Measurements from ENCODE around the gene TNRC18.

DNA sequence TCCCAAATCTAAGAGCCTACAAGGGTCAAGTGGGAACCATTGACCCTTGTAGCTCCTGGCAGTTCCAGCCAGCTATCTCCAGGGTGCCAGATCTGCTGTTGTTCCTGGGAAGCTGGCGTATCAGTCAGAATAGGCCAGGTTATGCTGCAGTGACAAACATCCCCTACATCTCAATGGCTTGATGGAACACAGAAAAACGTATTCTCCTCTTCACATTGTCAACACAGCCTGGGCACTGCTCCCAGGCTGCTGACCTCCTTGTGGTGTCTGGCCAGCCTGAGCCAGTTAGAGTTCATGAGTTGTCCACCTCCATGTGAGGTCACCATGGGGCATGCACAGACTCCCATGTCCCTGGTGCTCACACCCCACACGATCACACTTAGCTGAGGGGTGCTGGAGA is 9.5 kb upstream of the TNRC18 start:
- TF ChIP-seq, protein P1, sequence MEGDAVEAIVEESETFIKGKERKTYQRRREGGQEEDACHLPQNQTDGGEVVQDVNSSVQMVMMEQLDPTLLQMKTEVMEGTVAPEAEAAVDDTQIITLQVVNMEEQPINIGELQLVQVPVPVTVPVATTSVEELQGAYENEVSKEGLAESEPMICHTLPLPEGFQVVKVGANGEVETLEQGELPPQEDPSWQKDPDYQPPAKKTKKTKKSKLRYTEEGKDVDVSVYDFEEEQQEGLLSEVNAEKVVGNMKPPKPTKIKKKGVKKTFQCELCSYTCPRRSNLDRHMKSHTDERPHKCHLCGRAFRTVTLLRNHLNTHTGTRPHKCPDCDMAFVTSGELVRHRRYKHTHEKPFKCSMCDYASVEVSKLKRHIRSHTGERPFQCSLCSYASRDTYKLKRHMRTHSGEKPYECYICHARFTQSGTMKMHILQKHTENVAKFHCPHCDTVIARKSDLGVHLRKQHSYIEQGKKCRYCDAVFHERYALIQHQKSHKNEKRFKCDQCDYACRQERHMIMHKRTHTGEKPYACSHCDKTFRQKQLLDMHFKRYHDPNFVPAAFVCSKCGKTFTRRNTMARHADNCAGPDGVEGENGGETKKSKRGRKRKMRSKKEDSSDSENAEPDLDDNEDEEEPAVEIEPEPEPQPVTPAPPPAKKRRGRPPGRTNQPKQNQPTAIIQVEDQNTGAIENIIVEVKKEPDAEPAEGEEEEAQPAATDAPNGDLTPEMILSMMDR (conservative IDR thresholded peaks at IDR 0.05) = no peak
- no peak for TF ChIP-seq EZH2 (IDR thresholded peaks at IDR 0.05; ENCODE audit: low read depth)
